K562 (cell line): ENCODE measurements around the gene SCAP. TPM values are rescaled to one million over a fixed set of nuclear protein-coding genes. Genes with fewer than 3 reads are reported as not detected.

Experiments used
- ARID1B ChIP-seq: fragments of 450-650 bp; IDR thresholded peaks from 2 replicates; pipeline ENCODE4 v1.6.1; 2016; ENCODE audit warnings: antibody characterized with exemption, mild to moderate bottlenecking, inconsistent platforms
- BACH1 ChIP-seq: fragments of 200-800 bp; sonication (Bioruptor generic); IDR thresholded peaks from 2 replicates; pipeline ENCODE4 v1.6.1; 2016; ENCODE audit warnings: missing genetic modification characterization, missing compliant biosample characterization
- CBFA2T2 ChIP-seq: fragments of 450-650 bp; conservative IDR thresholded peaks from 2 replicates; pipeline ENCODE4 v1.6.1; 2017; ENCODE audit warnings: mild to moderate bottlenecking
- COPS2 ChIP-seq: fragments of 450-650 bp; conservative IDR thresholded peaks from 2 replicates; pipeline ENCODE4 v1.6.1; 2016; ENCODE audit warnings: mild to moderate bottlenecking, moderate library complexity
- DIDO1 ChIP-seq: fragments of 450-650 bp; IDR thresholded peaks from 2 replicates; pipeline ENCODE4 v1.6.1; 2016; ENCODE audit warnings: low read depth, missing biosample characterization, missing genetic modification characterization
- EGR1 ChIP-seq: fragments of 450-650 bp; conservative IDR thresholded peaks from 2 replicates; pipeline ENCODE4 v1.6.1; 2017; ENCODE audit warnings: mild to moderate bottlenecking
- ELK1 ChIP-seq: sonication (generic); formaldehyde crosslinking; IDR thresholded peaks from 2 replicates; pipeline ENCODE4 v1.8.1; 2022; ENCODE audit warnings: missing genetic modification reagents
- IRF2 ChIP-seq: sonication (generic); formaldehyde crosslinking; IDR thresholded peaks from 2 replicates; pipeline ENCODE4 v1.8.1; 2022; ENCODE audit warnings: mild to moderate bottlenecking, missing genetic modification reagents
- JUND ChIP-seq, 2 experiments: IDR thresholded peaks; 2 replicates in 1 of 2; 3 replicates in 1 of 2; pipeline ENCODE4 v1.6.1; 2011; ENCODE audit warnings: borderline replicate concordance in 2 of 2, low read depth in 2 of 2, low read length in 2 of 2, improper control_type of control experiment in 1 of 2, missing biosample characterization in 1 of 2, missing genetic modification characterization in 1 of 2, missing genetic modification reagents in 1 of 2
- KDM4B ChIP-seq, 2 experiments: fragments of 450-650 bp in 1 of 2; sonication (generic) in 1 of 2; IDR thresholded peaks; 2 replicates each; pipeline ENCODE4 v1.6.1; 2016 to 2017; ENCODE audit warnings: borderline replicate concordance in 2 of 2, antibody characterized with exemption in 1 of 2, low read depth in 1 of 2, mild to moderate bottlenecking in 1 of 2
- MAX ChIP-seq: sonication (generic); formaldehyde crosslinking; IDR thresholded peaks from 2 replicates; pipeline ENCODE4 v1.9.0; 2022; ENCODE audit warnings: mild to moderate bottlenecking, missing genetic modification reagents
- NKRF ChIP-seq: fragments of 450-650 bp; IDR thresholded peaks from 2 replicates; pipeline ENCODE4 v1.6.1; 2016; ENCODE audit warnings: borderline replicate concordance
- PHB ChIP-seq: fragments of 250-450 bp; sonication (Bioruptor Pico); IDR thresholded peaks from 2 replicates; pipeline ENCODE4 v1.5.0; 2021
- TAF15 ChIP-seq: fragments of 200-400 bp; formaldehyde crosslinking; IDR thresholded peaks from 2 replicates; pipeline ENCODE4 v1.6.1; 2017; ENCODE audit warnings: mild to moderate bottlenecking, low read depth, low read length, moderate library complexity
- TAF9B ChIP-seq: fragments of 450-650 bp; IDR thresholded peaks from 2 replicates; pipeline ENCODE4 v1.6.1; 2018; ENCODE audit warnings: mild to moderate bottlenecking; ENCODE audit not compliant: partially characterized antibody
- TBL1XR1 ChIP-seq, 2 experiments: IDR thresholded peaks; 2 replicates each; pipeline ENCODE4 v1.6.1; 2012; ENCODE audit warnings: improper control_type of control experiment in 2 of 2, low read length in 2 of 2, mild to moderate bottlenecking in 1 of 2
- ZNF436 ChIP-seq: fragments of 250-450, 450-650 bp; sonication (Bioruptor Pico); formaldehyde crosslinking; IDR thresholded peaks from 2 replicates; pipeline ENCODE4 v1.7.0; 2020; ENCODE audit warnings: mild to moderate bottlenecking
- ZNF589 ChIP-seq: fragments of 200-800 bp; sonication (Bioruptor generic); IDR thresholded peaks from 2 replicates; pipeline ENCODE4 v1.6.1; 2016; ENCODE audit warnings: low read depth, missing genetic modification characterization, missing compliant biosample characterization
- ZNF780A ChIP-seq: fragments of 250-450 bp; sonication (Bioruptor Pico); IDR thresholded peaks from 2 replicates; pipeline ENCODE4 v1.5.0; 2021; ENCODE audit warnings: mild to moderate bottlenecking
- ZNF830 ChIP-seq: fragments of 250-450 bp; sonication (Bioruptor Pico); IDR thresholded peaks from 2 replicates; pipeline ENCODE4 v1.5.0; 2021; ENCODE audit warnings: mild to moderate bottlenecking
- polyA plus RNA-seq, 8 experiments: library from polyadenylated mRNA; depleted of rRNA in 4 of 8; stranded (reverse) in 5 of 8; unstranded in 3 of 8; fragments of >200 nt; fragmentation: Nextera tagmentation in 2 of 8; fragmentation: Illumina TruSeq in 1 of 8; extraction: Ambion mirVana in 2 of 8; extraction: Trizol in 1 of 8; gene quantifications; 2 replicates each; pipeline versions ENCODE4 v1.2.1 to v1.2.3, GENCODE V29; 2011 to 2014; ENCODE audit warnings: inconsistent platforms in 1 of 8, missing spikeins in 1 of 8
- total RNA-seq, 7 experiments: library from RNA; depleted of rRNA in 6 of 7; stranded (reverse); fragments of >200 nt in 6 of 7; fragmentation: Illumina TruSeq in 2 of 7; extraction: Trizol in 2 of 7; gene quantifications; 2 replicates each; pipeline versions ENCODE4 v1.2.1 to v1.2.3, GENCODE V29; 2011 to 2021; ENCODE audit warnings: low replicate concordance in 1 of 7
- TF ChIP-seq, protein P1 (sequence below): sonication (generic); formaldehyde crosslinking; IDR thresholded peaks from 2 replicates; pipeline ENCODE4 v1.8.0; 2022; ENCODE audit warnings: mild to moderate bottlenecking, missing genetic modification reagents
- TF ChIP-seq, protein P2 (sequence below), 2 experiments: fragments of 450-650 bp; IDR thresholded peaks; 2 replicates each; pipeline ENCODE4 v1.6.1; 2016
- TF ChIP-seq, protein P3 (sequence below): IDR thresholded peaks from 2 replicates; pipeline ENCODE4 v1.6.1; 2014; ENCODE audit warnings: antibody characterized with exemption

Gene SCAP
- total and polyA plus RNA-seq, 9 of the 15 experiments (the other 6 are each of a cell fraction or from before 2014, with no cell fraction given), result 2.6 to 104 (median 37.8) TPM

- TF ChIP-seq ZNF436 (CRISPR knock-in tag), result no peak
- TF ChIP-seq PHB (CRISPR knock-in tag), result no peak
- TF ChIP-seq ZNF780A, result no peak
- TF ChIP-seq MAX, result peak; percentile 62
- TF ChIP-seq IRF2 (CRISPR knock-in tag), result no peak
- TF ChIP-seq JUND (IDR thresholded peaks at IDR 0.05; ENCODE audit: borderline replicate concordance, low read depth, low read length), result no peak
- no peak for TF ChIP-seq JUND (tag; IDR thresholded peaks at IDR 0.05; ENCODE audit: borderline replicate concordance, low read depth, low read length)
- TF ChIP-seq KDM4B (IDR thresholded peaks at IDR 0.05; ENCODE audit: borderline replicate concordance in 2 of 2, low read depth in 1 of 2), result no peak
- no peak for TF ChIP-seq NKRF
- TF ChIP-seq CBFA2T2, result no peak
- no peak; the same call in 1 of the 2 replicates for TF ChIP-seq BACH1 (tag)
- no peak for TF ChIP-seq TBL1XR1 (IDR thresholded peaks at IDR 0.05; ENCODE audit: low read length in 2 of 2)
- TF ChIP-seq ELK1 (CRISPR knock-in tag), result no peak
- TF ChIP-seq ZNF830 (CRISPR knock-in tag), result 0 out of 2 replicates have a peak, but pooled peaks have one; percentile 40
- TF ChIP-seq, protein P1, sequence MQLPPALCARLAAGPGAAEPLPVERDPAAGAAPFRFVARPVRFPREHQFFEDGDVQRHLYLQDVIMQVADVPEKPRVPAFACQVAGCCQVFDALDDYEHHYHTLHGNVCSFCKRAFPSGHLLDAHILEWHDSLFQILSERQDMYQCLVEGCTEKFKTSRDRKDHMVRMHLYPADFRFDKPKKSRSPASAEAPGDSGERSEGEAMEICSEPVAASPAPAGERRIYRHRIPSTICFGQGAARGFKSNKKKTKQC (CRISPR knock-in tag), result no peak
- TF ChIP-seq, protein P2, sequence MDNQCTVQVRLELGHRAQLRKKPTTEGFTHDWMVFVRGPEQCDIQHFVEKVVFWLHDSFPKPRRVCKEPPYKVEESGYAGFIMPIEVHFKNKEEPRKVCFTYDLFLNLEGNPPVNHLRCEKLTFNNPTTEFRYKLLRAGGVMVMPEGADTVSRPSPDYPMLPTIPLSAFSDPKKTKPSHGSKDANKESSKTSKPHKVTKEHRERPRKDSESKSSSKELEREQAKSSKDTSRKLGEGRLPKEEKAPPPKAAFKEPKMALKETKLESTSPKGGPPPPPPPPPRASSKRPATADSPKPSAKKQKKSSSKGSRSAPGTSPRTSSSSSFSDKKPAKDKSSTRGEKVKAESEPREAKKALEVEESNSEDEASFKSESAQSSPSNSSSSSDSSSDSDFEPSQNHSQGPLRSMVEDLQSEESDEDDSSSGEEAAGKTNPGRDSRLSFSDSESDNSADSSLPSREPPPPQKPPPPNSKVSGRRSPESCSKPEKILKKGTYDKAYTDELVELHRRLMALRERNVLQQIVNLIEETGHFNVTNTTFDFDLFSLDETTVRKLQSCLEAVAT (IDR thresholded peaks at IDR 0.05), result peak; percentile 19 to 30; a peak in 1 of 4 replicates
- TF ChIP-seq COPS2, result no peak
- TF ChIP-seq ARID1B, result peak; percentile 39
- no peak for TF ChIP-seq TAF9B
- no peak for TF ChIP-seq DIDO1 (tag)
- TF ChIP-seq, protein P3, sequence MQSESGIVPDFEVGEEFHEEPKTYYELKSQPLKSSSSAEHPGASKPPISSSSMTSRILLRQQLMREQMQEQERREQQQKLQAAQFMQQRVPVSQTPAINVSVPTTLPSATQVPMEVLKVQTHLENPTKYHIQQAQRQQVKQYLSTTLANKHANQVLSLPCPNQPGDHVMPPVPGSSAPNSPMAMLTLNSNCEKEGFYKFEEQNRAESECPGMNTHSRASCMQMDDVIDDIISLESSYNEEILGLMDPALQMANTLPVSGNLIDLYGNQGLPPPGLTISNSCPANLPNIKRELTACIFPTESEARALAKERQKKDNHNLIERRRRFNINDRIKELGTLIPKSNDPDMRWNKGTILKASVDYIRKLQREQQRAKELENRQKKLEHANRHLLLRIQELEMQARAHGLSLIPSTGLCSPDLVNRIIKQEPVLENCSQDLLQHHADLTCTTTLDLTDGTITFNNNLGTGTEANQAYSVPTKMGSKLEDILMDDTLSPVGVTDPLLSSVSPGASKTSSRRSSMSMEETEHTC, result no peak
- no peak for TF ChIP-seq TAF15
- TF ChIP-seq EGR1, result peak; percentile 39
- no peak for TF ChIP-seq ZNF589
Observed at GRCh38 chr3:47379411-47379899, 96.3 kb downstream of the SCAP start (continued).
